HCT116 (cell line): ENCODE measurements around the gene ADRM1. TPM values are rescaled to one million over a fixed set of nuclear protein-coding genes. Genes with fewer than 3 reads are reported as not detected.

ENCODE experiments used
- ATAC-seq: fragments of 200-7000 bp; cut with Tn5 transposase; 2 replicates; pipeline ENCODE4 v1.9.1; 2020; ENCODE audit warnings: mild to moderate bottlenecking, moderate library complexity
- BruUV-seq: library from RNA; stranded (reverse); fragments of 400-500 nt; replicated peaks from 2 replicates; lab custom pipeline; 2021; lab: Mats Ljungman, UMichigan
- CTCF ChIA-PET: fragments of 300-600 bp; sonication (Branson Sonifier 250); formaldehyde crosslinking; loops from one replicate; lab custom pipeline; 2021; ENCODE audit warnings: antibody characterized with exemption; lab: Charles Lee
- POLR2A ChIA-PET: fragments of 300-600, 350-600 bp; sonication (Branson Sonifier 250); formaldehyde crosslinking; loops from one replicate; lab custom pipeline; 2021; ENCODE audit warnings: antibody characterized with exemption; lab: Charles Lee
- RAD21 ChIA-PET, 2 experiments: fragments of 300-600 bp; sonication (Branson Sonifier 250); formaldehyde crosslinking; loops; one replicate each; lab custom pipeline; 2023; ENCODE audit warnings: low total read pairs in 2 of 2; ENCODE audit not compliant: uncharacterized antibody in 2 of 2, unreplicated experiment in 2 of 2, low non-redundant PET in 1 of 2; lab: Charles Lee
- DNase-seq: peaks from one replicate; pipeline ENCODE4 v3.0.0-alpha.2; 2010; ENCODE audit warnings: low read depth, low spot score
- H2AFZ ChIP-seq: fragments of 200-600 bp; shearing (Covaris generic), sonication (generic); 2 replicates; pipeline ENCODE4 v1.6.1; 2017; ENCODE audit warnings: low read depth, mixed run types, mixed read lengths, antibody characterized with exemption, low read length; ENCODE audit not compliant: poor library complexity, severe bottlenecking
- H3K27ac ChIP-seq: 2 replicates; pipeline ENCODE4 v1.5.1; 2012; ENCODE audit warnings: low read depth, low read length
- H3K27me3 ChIP-seq: fragments of 200-600 bp; sonication (generic); 2 replicates; pipeline ENCODE4 v1.6.1; 2016; ENCODE audit warnings: mixed run types, low read length, mixed read lengths; ENCODE audit not compliant: insufficient read depth
- H3K36me3 ChIP-seq, 2 experiments: fragments of 200-500 bp in 1 of 2; fragments of 200-600 bp in 1 of 2; sonication (Bioruptor generic) in 1 of 2; sonication (generic) in 1 of 2; 2 replicates each; pipeline versions ENCODE4 v1.5.1 to v1.6.1; 2014 to 2016; ENCODE audit warnings: low read length in 2 of 2, inconsistent platforms in 1 of 2, mixed read lengths in 1 of 2, mixed run types in 1 of 2; ENCODE audit not compliant: insufficient read depth in 2 of 2, control insufficient read depth in 1 of 2
- H3K4me1 ChIP-seq, 2 experiments: fragments of 200-600 bp in 1 of 2; sonication (generic) in 1 of 2; 2 replicates each; pipeline versions ENCODE4 v1.5.1 to v1.6.1; 2012 to 2017; ENCODE audit warnings: low read length in 2 of 2, inconsistent platforms in 1 of 2, mild to moderate bottlenecking in 1 of 2, mixed read lengths in 1 of 2, mixed run types in 1 of 2, moderate library complexity in 1 of 2; ENCODE audit not compliant: insufficient read depth in 2 of 2, control insufficient read depth in 1 of 2
- H3K4me2 ChIP-seq: fragments of 200-600 bp; sonication (generic); 2 replicates; pipeline ENCODE4 v1.6.1; 2017; ENCODE audit warnings: mixed run types, low read length, mixed read lengths
- H3K4me3 ChIP-seq, 2 experiments: fragments of 200-600 bp in 1 of 2; sonication (generic) in 1 of 2; replicated peaks in 1 of 2; 2 replicates each; pipeline ENCODE4 v1.5.1; 2011 to 2016; ENCODE audit warnings: low read length in 2 of 2, control low read depth in 1 of 2, low read depth in 1 of 2, mild to moderate bottlenecking in 1 of 2, mixed read lengths in 1 of 2, mixed run types in 1 of 2
- H3K79me2 ChIP-seq: fragments of 200-600 bp; sonication (generic); 2 replicates; pipeline ENCODE4 v1.6.1; 2017; ENCODE audit warnings: mild to moderate bottlenecking, mixed run types, low read length, moderate library complexity, mixed read lengths; ENCODE audit not compliant: insufficient read depth
- H3K9ac ChIP-seq: fragments of 200-600 bp; sonication (generic); 2 replicates; pipeline ENCODE4 v1.6.1; 2016; ENCODE audit warnings: low read length, mixed read lengths
- H3K9me2 ChIP-seq: fragments of 200-600 bp; sonication (generic), shearing (Covaris generic); 2 replicates; pipeline ENCODE4 v1.6.1; 2017; ENCODE audit warnings: mixed run types, mild to moderate bottlenecking, moderate library complexity; ENCODE audit not compliant: insufficient read depth
- H3K9me3 ChIP-seq, 2 experiments: fragments of 200-500 bp in 1 of 2; fragments of 200-600 bp in 1 of 2; sonication (Bioruptor generic) in 1 of 2; sonication (generic) in 1 of 2; 2 replicates each; pipeline ENCODE4 v1.6.1; 2014 to 2017; ENCODE audit warnings: low read length in 2 of 2, mixed read lengths in 2 of 2, inconsistent platforms in 1 of 2, low read depth in 1 of 2, mild to moderate bottlenecking in 1 of 2, mixed run types in 1 of 2, moderate library complexity in 1 of 2; ENCODE audit not compliant: control insufficient read depth in 1 of 2, insufficient read depth in 1 of 2
- H4K20me1 ChIP-seq: fragments of 200-600 bp; sonication (generic), shearing (Covaris generic); 2 replicates; pipeline ENCODE4 v1.6.1; 2017; ENCODE audit warnings: mixed run types, mild to moderate bottlenecking, moderate library complexity; ENCODE audit not compliant: insufficient read depth
- CEBPB ChIP-seq: IDR thresholded peaks from 2 replicates; pipeline ENCODE4 v1.6.1; 2012; ENCODE audit warnings: low read depth
- CTCF ChIP-seq, 3 experiments: fragments of 200-600 bp in 1 of 3; sonication (generic) in 1 of 3; IDR thresholded peaks in 2 of 3; conservative IDR thresholded peaks in 1 of 3; 2 replicates each; pipeline ENCODE4 v1.5.1; 2012 to 2017; ENCODE audit warnings: low read depth in 2 of 3, low read length in 2 of 3, antibody characterized with exemption in 1 of 3, borderline replicate concordance in 1 of 3, control low read depth in 1 of 3, mild to moderate bottlenecking in 1 of 3, mixed read lengths in 1 of 3, mixed run types in 1 of 3, moderate library complexity in 1 of 3; ENCODE audit not compliant: insufficient read depth in 1 of 3
- EGR1 ChIP-seq: IDR thresholded peaks from 2 replicates; pipeline ENCODE4 v1.6.1; 2012; ENCODE audit warnings: low read depth
- EZH2 ChIP-seq: fragments of 200-600 bp; sonication (generic); IDR thresholded peaks from 2 replicates; pipeline ENCODE4 v1.6.1; 2017; ENCODE audit warnings: antibody characterized with exemption, mixed run types
- EZH2phosphoT487 ChIP-seq: fragments of 200-600 bp; IDR thresholded peaks from 2 replicates; pipeline ENCODE4 v1.6.1; 2018; ENCODE audit warnings: antibody characterized with exemption, borderline replicate concordance
- FOSL1 ChIP-seq: IDR thresholded peaks from 2 replicates; pipeline ENCODE4 v1.6.1; 2012; ENCODE audit warnings: low read depth
- RAD21 ChIP-seq: IDR thresholded peaks from 2 replicates; pipeline ENCODE4 v1.6.1; 2012; ENCODE audit warnings: low read depth, mild to moderate bottlenecking
- REST ChIP-seq: IDR thresholded peaks from 2 replicates; pipeline ENCODE4 v1.6.1; 2012; ENCODE audit warnings: low read depth
- SIN3A ChIP-seq: IDR thresholded peaks from 2 replicates; pipeline ENCODE4 v1.6.1; 2012; ENCODE audit warnings: low read depth
- YY1 ChIP-seq: IDR thresholded peaks from 2 replicates; pipeline ENCODE4 v1.6.1; 2011; ENCODE audit warnings: low read length, low read depth, moderate library complexity, mild to moderate bottlenecking; ENCODE audit not compliant: insufficient replicate concordance; ENCODE audit errors: extremely low read depth
- ZBTB33 ChIP-seq: IDR thresholded peaks from 2 replicates; pipeline ENCODE4 v1.6.1; 2011; ENCODE audit warnings: mild to moderate bottlenecking, low read length, moderate library complexity; ENCODE audit not compliant: insufficient replicate concordance; ENCODE audit errors: extremely low read depth
- ZFX ChIP-seq: fragments of 450-650 bp; IDR thresholded peaks from 2 replicates; pipeline ENCODE4 v1.6.1; 2017
- ZNF274 ChIP-seq: fragments of 200-500 bp; sonication (Bioruptor generic); IDR thresholded peaks from 2 replicates; pipeline ENCODE4 v1.6.1; 2014; ENCODE audit warnings: mild to moderate bottlenecking, low read depth, low read length, inconsistent platforms
- intact Hi-C: fragments of 100-400 bp; cut with micrococcal nuclease; formaldehyde crosslinking; loops from 2 replicates; pipeline ENCODE4 v1.10.0; 2022
- total RNA-seq: library from RNA; stranded (reverse); gene quantifications from one replicate; pipeline ENCODE4 v1.2.1, GENCODE V29; 2021; ENCODE audit not compliant: unreplicated experiment

Gene ADRM1
- total RNA-seq, 1 experiment from 2014 or later: 158 TPM

GRCh38 chr20:62310757-62311121, 7.9 kb downstream of the ADRM1 start:
- Histone ChIP-seq H4K20me1 (peaks cover 3% of the 10 kb centered on the region; the same call in 1 of the 2 replicates), H3K4me3 (no peak overlapping the region), H3K9me3 (no peaks in the 10 kb centered on the region), H3K79me2 (peaks cover 19% of the 10 kb centered on the region), H3K27me3 (no peaks in the 10 kb centered on the region), H3K4me2 (no peak overlapping the region)
- ATAC-seq: no peak
- no peak for TF ChIP-seq ZFX
- no peak for TF ChIP-seq REST
- no peak for TF ChIP-seq ZNF274
- TF ChIP-seq EZH2: no peak
- TF ChIP-seq, all 23 proteins: peak for 0
- no peak for DNase-seq
- H3K36me3 ChIP-seq: peaks cover 24 to 42% of the 10 kb centered on the region in 2 experiments
- H3K4me1 ChIP-seq: peaks cover 0 to 6% of the 10 kb centered on the region in 2 experiments; a peak in 1 of 4 replicates
- H3K9ac ChIP-seq: no peak overlapping the region
- no peak overlapping the region; the same call in 1 of the 2 replicates for H3K27ac ChIP-seq
- BruUV-seq: no TSS peak
- no peak overlapping the region for H2AFZ ChIP-seq
- ChIA-PET POLR2A (no interaction called here), RAD21 (no interaction called here), CTCF (no interaction called here)
- intact Hi-C loops: no loop called here
- H3K9me2 ChIP-seq: no peaks in the 10 kb centered on the region

GRCh38 chr20:62311150-62311549, 8.4 kb downstream of the ADRM1 start:
- H3K9ac ChIP-seq: no peak overlapping the region
- no peak for TF ChIP-seq FOSL1
- no peak for TF ChIP-seq ZNF274
- TF ChIP-seq ZFX: no peak
- TF ChIP-seq CEBPB: no peak
- no peak for TF ChIP-seq ZBTB33
- TF ChIP-seq RAD21: no peak
- TF ChIP-seq CTCF (IDR thresholded peaks at IDR 0.05 in 2 of 3, conservative IDR thresholded peaks at IDR 0.05 in 1 of 3; ENCODE audit: borderline replicate concordance in 1 of 3, insufficient read depth in 1 of 3, low read depth in 2 of 3, low read length in 2 of 3): no peak
- TF ChIP-seq EGR1: no peak
- TF ChIP-seq YY1: no peak
- no peak for TF ChIP-seq EZH2phosphoT487
- no peak for TF ChIP-seq SIN3A

More at GRCh38 chr20:62311150-62311549, 8.4 kb downstream of the ADRM1 start:
- DNase-seq (no peak), ATAC-seq (no peak)
- H2AFZ ChIP-seq: no peak overlapping the region
- ChIA-PET POLR2A (no interaction called here), RAD21 (no interaction called here), CTCF (no interaction called here)
- H3K4me2 ChIP-seq: no peak overlapping the region
- H3K36me3 ChIP-seq: peaks cover 23 to 42% of the 10 kb centered on the region in 2 experiments
- no peak overlapping the region for H3K4me3 ChIP-seq
- no peaks in the 10 kb centered on the region for H3K9me3 ChIP-seq
- no peaks in the 10 kb centered on the region for H3K9me2 ChIP-seq
- intact Hi-C loops: no loop called here
- H3K27ac ChIP-seq: no peak overlapping the region; the same call in 1 of the 2 replicates
- H4K20me1 ChIP-seq: peaks cover 3% of the 10 kb centered on the region; the same call in 1 of the 2 replicates
- peaks cover 15% of the 10 kb centered on the region for H3K79me2 ChIP-seq
- BruUV-seq: no TSS peak
- no peaks in the 10 kb centered on the region for H3K27me3 ChIP-seq
- H3K4me1 ChIP-seq: peaks cover 0 to 1% of the 10 kb centered on the region in 2 experiments; a peak in 1 of 4 replicates
